Epidermal melanocyte (primary cell): ENCODE results near the gene TMEM14C.
"Not testable (repeated sequence)": the region's sequence is repeated elsewhere in the genome, so short reads cannot be mapped to it uniquely, and the experiment has no call there.

Source experiments
- DNase-seq: peaks from one replicate; pipeline ENCODE4 v3.0.0; 2011; ENCODE audit warnings: low spot score; ENCODE audit not compliant: insufficient read length

TMEM14C gene

DNA sequence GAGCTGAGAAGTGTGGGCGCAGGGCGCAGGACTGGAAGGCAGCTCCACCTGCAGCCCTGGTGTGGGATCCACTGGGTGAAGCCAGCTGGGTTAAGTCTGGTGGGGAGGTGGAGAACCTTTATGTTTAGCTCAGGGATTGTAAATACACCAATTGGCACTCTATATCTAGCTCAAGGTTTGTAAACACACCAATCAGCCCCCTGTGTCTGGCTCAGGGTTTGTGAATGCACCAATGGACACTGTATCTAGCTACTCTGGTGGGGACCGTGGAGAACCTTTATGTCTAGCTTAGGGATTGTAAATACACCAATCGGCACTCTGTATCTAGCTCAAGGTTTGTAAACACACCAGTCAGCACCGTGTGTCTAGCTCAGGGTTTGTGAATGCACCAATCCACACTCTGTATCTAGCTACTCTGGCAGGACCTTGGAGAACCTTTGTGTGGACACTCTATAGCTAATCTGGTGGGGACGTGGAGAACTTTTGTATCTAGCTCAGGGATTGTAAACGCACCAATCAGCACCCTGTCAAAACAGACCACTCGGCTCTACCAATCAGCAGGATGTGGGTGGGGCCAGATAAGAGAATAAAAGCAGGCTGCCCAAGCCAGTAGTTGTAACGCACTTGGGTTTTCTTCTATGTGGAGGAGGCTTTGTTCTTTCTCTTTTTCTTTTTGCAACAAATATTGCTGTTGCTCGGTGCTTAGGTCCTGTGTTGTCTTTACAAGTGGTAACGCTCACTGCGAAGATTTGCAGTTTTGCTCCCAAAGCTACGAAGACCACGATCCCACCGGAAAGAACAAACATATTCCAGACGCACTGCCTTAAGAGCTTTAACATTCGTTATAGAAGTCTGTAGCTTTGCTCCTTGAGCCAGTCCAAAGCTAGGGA is 1.7 kb upstream of the TMEM14C start:
- DNase-seq, result not testable (repeated sequence)

DNA sequence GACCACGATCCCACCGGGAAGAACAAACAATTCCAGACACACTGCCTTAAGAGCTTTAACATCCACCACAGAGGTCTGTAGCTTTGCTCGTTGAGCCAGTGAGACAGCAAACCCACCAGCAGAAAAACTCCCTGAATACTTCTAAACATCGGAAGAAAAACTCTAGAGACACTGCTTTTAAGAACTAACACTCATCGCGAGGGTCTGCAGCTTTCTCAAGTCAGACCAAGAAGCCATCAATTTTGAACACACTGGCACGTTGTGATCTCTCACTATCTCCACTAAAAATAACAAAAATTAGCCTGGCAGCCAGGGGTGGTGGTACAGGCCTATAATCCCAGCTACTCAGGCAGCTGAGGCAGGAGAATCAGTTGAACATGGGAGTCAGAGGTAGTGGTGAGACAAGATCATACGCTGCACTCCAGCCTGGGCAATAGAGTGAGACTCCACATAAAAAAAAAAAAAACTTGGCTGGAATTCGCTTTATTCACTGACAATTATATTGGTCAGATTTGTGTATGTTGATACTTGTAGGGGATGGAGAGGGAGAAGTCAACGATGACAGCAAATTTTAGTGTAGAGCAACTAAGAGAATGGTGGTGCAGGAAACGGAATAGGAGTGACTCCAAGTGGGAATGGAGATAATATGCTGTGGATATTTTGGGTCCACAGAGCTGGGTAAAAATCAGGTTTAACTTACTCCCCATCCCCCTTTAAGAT is 860 bp upstream of the TMEM14C start:
- DNase-seq, result peak; percentile 31

DNA sequence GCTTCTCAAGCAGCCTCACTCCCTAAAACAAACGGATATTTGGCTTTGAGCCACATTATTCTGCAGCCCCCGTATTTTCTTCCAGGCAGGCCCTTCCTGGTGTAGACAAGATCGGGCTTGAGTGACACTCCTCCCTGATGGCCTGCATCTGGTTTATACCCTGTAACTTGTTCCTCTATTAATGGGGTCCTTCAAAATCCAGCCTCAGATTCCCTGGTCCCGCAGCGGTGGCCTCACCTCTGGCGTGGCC is 375 bp upstream of the TMEM14C start:
- no peak for DNase-seq

DNA sequence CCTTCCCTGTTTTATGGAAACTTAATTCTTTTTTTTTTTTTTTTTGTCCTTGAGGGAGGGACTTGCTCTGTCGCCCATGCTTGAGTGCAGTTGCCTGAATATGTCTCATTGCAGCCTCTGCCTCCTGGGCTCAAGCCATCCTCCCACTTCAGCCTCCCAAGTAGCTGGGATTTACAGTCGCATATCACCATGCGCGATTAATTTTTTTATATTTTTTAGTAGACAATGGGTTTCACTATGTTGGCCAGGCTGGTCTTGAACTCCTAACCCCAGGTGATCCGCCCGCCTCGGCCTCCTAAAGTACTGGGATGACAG is 654 bp downstream of the TMEM14C start:
- no peak for DNase-seq

DNA sequence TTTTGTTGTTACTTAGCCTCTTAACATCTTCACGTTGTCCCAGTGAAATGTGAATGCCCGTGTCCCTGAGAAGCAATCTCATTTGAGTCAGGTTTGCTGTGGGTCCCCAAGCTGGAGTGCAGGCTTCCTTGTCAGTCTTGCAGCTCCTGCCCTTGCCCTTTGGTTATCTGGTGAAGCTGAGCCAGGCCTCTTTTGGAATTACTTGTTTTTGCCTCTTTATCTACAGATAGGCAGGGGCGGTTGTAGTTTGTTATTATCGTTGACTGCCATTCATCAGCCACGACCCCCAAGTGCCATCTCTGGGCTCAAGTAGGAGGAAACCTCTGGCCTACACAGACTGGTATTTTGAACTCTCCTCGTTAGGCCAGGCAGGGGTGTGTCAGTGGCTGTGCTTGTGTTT is 2.2 kb downstream of the TMEM14C start:
- DNase-seq, result no peak

DNA sequence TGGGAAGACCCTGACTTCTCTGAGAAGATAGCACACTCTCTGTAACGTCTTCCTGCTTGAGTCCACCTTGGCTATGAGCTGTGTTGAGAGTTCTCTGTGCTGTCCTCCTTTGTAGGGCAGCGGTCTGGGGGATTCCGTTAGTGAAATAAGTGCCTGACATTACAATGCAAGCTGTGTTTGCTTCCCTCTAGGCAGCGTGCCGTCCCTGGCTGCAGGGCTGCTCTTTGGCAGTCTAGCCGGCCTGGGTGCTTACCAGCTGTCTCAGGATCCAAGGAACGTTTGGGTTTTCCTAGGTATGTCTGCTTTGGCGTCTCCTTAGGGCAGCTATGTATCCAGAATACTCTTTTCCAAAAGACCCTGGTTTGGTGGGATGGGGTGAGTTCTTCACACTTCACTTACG is 2.8 kb downstream of the TMEM14C start:
- no peak for DNase-seq

DNA sequence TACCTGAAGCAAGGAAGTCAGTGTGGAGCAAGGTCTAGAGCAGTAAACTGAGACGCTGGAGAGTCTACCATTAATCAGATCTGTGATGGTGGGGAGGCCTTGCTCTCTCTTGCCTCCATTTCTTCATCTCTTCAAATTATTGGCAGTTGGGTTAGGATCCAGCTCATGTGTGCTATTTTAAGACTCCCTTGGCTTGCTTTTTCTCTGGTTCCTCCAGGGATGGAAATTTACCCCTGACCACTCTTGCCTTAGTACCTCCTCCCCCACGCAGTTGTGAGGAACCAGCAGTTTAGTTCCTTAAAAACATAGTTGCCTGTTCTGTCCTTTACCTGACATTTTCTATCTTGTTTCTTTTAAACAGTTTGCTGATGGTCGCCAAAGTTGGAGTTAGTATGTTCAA is 7.4 kb downstream of the TMEM14C start:
- no peak for DNase-seq

DNA sequence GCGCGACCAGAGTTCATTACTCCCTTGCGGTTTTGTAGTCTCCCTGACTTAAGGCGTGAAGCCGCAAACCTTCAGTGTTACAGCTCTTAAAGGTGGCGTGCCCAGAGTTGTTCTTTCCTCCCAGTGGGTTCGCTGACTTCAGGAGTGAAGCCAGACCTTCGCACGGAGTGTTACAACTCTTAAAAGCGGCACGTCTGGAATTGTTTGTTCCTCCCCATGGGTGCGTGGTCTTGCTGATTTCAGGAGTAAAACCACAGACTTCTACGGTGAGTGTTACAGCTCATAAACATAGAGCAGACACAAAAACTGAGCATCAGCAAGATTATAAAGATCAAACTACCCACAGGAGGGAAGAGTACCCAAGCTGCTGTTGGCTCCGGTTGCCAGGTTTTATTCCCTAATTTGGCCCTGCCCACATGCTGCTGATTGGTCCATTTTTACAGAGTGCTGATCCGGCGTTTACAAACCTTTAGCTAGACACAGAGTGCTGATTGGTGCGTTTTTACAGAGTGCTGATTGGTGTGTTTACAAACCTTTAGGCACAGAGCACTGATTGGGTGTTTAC is 10.4 kb downstream of the TMEM14C start:
- DNase-seq, result no peak

DNA sequence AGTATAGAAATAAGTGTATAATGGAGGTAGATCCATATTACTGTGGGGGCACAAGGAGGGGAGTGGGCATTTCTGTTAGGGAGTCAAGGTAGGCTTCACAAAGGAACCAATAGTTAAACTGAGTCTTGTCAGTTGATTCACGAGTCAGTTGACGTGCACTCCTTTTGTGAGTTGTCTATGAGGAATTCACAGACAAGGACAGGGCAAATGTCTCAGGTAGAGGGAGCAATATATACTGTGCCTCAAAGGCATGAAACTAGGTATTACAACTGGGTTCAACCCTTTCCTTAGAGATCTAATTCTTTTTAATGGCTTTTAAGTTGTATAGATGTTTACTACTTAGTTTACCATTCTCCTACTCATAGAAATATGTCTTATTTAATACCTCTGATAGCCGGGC is 11.0 kb downstream of the TMEM14C start:
- DNase-seq, result no peak

DNA sequence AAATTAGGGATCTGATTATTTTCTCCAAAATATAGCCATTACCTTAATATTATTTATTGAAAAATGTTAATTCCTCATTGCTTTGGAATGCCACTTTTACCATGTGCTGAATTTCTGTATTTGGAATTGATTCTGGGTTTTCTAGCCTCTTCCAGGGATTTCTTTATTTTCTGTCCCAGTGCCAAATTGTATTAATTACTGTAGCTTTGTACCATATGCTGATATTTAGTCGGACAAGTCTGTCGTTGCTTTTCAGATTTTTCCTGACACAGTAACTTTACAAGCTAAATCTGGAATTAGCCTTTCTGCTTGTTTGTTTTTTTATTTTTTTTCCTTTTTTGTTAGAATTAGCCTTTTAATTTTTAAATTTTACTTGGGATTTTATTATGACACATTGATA is 13.9 kb downstream of the TMEM14C start:
- DNase-seq, result no peak

DNA sequence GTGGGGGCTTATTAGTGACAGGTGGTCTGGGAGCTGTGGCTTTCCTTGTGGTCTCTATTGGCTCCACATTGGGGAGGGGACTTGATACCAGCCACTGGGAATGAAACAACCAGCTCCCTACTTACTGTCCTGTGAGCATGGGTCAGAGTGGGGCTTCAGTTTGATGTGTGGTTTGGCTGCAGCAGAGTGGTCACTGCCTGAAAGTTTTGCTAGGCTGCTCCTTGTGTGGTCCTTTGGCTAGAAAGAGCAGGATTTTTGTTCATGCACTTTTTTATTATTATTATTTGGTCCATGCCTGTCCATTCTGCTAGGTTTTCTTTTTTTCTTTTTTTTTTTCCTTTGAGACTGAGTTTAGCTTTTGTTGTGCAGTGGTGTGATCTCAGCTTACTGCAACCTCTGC is 17.2 kb downstream of the TMEM14C start:
- no peak for DNase-seq

DNA sequence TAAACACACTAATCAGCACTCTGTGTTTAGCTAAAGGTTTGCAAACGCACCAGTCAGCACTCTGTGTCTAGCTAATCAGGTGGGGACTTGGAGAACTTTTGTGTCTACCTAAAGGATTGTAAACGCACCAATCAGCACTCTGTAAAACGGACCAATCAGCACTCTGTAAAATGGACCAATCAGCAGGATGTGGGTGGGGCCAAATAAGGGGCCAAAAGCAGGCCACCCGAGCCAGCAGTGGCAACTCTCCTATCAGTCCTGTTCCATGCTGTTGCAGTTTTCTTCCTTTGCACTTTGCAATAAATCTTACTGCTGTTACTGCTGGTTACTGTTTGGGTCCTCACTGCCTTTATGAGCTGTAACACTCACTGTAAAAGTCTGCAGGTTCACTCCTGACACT is 18.8 kb downstream of the TMEM14C start:
- DNase-seq, result not testable (repeated sequence)

DNA sequence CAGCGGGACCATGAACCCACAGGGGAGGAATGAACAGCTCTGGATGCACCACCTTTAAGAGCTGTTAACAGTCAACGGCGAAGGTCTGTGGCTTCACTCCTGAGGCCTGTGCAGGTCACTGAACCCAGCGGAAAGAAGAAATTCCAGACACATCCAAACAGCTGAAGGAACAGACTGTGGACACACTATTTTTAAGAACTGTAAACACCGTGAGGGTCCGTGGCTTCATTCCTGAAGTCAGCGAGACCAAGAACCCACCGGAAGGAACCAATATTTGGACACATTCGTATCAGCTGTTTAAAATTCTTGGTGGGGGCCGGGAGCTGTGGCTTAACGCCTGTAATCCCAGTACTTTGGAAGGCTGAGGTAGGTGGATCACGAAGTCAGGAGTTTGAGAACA is 19.4 kb downstream of the TMEM14C start:
- DNase-seq, result no peak

DNA sequence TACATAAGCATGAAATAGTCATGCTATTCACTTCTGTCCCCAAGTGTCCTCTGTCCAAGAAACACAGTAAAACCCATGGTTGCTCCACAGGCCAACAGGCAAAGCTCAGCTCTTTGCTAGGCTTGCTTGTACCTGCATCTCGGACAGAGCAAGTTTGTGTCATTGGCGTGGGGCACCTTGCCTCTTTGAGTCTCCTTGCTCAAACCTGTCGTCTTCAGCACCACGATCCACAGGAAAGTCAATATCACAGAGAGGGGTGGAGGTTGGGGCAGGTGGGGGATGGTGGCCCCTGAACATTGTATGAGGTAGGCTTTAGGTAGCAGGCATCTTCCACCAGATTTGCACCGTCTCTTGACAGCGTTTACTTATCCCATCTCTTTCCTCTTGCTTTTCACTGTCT is 20.6 kb downstream of the TMEM14C start:
- no peak for DNase-seq

DNA sequence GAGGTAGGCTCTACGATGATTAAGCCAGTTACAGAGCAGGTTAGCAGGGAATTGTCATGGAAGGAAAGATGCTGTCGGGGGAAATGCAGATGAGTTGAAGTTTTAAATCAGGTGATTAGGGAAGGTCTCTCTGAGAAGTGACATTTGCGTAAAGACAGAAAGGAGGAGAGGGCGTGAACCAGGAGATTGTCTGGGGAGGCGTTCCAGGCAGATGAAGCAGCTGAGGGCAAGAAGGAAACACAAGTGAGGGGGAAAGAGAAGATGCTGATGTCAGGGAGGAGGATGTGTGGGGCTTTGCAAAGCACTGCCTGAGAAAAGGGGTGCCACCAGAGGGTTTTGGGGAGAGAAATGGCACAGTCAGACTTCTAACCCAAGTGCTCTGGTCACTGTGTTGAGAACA is 22.2 kb downstream of the TMEM14C start:
- no peak for DNase-seq

DNA sequence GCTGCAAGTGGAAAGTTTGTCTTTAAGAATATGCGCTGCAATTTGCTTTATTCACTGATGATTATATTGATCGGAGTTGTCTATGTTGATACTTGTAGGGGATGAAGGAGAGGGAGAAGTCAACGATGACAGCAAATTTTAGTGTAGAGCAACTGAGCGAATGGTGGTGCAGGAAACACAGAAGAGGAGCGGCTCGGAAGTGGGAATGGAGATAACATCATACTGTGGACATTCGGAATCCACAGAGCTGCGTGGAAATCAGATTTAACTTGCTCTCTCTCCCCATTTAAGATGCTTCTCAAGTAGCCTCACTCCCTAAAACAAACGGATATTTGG is 24.0 kb downstream of the TMEM14C start:
- DNase-seq, result no peak

DNA sequence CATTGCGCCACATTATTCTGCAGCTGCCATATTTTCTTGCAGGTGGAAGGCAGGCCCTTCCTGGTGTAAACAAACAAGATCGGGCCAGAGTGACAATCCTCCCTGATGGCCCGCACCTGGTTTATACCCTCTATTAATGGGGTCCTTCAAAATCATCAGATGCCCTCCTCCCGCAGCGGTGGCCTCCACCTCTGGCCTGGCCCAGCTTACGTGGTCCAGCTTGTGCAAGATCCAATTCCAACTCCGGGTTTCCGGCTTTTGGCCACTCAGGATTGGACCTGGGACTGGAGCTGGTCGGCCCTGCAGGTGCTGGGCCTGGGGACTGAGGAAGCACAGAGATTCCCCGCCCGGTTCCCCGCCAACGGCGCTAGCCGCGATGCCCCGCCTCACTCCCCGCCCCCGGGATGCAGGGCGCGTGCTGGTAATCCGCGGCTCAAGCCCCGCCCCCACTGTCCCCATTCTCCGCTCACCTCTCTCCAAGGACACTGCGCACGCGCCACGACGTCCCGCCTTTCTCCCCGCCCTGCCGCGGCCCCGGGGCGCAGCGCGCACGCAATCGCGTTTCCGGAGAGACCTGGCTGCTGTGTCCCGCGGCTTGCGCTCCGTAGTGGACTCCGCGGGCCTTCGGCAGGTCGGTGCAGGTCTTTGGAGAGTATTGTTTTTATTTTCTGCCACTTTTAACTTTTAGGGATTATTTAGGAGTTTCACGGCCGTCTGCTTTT is 24.5 kb downstream of the TMEM14C start, which contains the start of gene TMEM14B:
TSS of gene TMEM14B (plus strand) at position 555 of the 722 bp plus-strand sequence. CDS start 1,441 bp downstream, outside the sequence.
- peak; percentile 96 for DNase-seq

DNA sequence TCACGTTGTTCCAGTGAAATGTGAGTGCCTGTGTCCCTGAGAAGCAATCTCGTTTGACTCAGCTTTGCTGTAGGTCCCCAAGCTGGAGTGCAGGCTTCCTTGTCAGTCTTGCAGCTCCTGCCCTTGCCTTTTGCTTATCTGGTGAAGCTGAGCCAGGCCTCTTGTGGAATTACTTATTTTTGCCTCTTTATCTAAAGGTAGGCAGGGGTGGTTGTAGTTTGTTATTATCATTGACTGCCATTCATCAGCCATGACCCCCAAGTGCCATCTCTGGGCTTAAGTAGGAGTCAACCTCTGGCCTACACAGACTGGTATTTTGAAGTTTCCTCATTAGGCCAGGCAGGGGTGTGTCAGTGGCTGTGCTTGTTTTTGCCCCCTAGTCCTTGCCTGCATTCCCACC is 26.9 kb downstream of the TMEM14C start:
- no peak for DNase-seq

DNA sequence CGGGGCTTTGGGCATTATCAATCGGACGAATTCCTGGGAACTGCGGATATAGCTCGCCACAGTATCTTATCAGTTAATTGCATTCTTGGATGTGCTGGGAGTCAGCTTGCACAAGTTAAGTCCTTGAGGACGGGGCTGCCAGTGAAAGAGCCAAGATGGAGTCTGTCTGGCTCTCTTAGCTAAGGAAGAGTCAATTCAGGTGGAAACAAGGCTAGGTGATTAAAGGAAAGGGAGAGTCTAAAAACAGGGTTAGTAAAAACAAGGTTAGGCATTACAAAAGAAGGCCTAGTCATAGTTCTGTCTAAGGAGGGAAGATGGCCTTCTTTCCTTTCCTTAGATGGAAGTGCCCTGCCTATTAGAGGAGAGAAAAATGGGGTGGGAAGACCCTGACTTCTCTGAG is 27.7 kb downstream of the TMEM14C start:
- DNase-seq, result not testable (repeated sequence)

DNA sequence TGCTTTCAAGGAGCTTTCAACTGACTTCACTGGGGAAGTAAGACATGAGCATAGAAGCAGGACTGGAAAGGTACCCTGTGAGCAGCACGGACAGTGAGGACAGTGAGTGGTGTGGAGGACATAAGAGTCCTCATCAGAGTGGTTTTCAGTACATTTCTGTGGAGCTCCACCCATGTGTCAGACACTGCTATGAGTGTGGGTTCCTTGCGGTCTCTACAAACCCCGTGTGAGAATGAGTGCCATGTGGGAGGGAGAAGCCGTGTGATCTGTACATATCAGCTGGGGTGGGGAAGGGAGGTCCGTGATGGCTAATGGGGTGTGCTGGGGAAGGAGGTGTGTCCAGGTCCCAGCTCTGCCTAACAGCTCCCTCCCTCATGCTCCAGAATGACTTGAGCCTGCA is 28.9 kb downstream of the TMEM14C start:
- DNase-seq, result not testable (repeated sequence)

DNA sequence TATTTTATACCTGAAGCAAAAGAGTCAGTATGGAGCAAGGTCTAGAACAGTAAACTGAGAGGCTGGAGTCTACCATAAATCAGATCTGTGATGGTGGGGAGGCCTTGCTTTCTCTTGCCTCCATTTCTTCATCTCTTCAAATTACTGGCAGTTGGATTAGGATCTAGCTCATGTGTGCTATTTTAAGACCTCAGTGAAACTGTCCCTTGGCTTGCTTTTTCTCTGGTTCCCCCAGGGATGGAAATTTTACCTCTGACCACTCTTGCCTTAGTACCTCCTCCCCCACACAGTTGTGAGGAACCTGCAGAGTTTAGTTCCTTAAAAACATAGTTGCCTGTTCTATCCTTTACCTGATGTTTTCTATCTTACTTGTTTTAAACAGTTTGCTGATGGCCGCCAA is 33.2 kb downstream of the TMEM14C start:
- no peak for DNase-seq

DNA sequence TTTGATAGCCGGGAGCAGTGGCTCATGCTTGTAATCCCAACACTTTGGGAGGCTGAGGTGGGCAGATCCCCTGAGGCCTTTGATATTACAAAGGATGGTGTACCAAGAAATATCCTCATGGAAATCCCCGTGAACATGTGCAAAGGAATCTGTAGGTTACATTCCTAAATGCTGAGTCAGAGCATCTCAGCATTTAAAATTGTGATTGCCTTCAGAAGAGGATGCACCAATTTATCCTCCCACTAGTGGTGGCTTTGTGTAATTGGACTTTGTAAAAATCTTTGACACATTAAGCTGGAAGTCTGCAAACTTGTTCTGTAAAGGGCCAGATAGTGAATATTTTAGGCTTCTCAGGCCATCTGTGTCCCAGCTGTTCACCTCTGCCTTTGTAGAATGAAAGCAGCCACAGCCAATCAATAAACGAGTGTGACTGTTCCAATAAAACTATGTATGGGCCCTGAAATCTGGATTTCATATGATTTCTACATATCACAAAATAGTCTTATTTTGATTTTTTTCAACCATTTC is 36.5 kb downstream of the TMEM14C start:
- peak; percentile 42 for DNase-seq
